Keratinocyte (primary cell): ENCODE results near the gene IGFBP7. TPM values are rescaled to one million over a fixed set of nuclear protein-coding genes. Genes with fewer than 3 reads are reported as not detected.

Source experiments
- DNase-seq: peaks from one replicate; pipeline ENCODE4 v3.0.0-alpha.2; 2011; ENCODE audit warnings: low read depth, missing footprints, low spot score
- FAIRE-seq: peaks from 2 replicates; lab custom pipeline; 2011; peaks lifted over from hg19 to GRCh38; lab: Jason Lieb, UNC
- H2AFZ ChIP-seq: 2 replicates; pipeline ENCODE4 v1.6.0; 2012; ENCODE audit warnings: low read length, control low read depth, inconsistent platforms; ENCODE audit not compliant: control insufficient read depth
- H3K27ac ChIP-seq: 2 replicates; pipeline ENCODE4 v1.5.1; 2011; ENCODE audit warnings: low read length; ENCODE audit not compliant: control insufficient read depth, insufficient read depth
- H3K27me3 ChIP-seq: 3 replicates; pipeline ENCODE4 v1.6.0; 2011; ENCODE audit warnings: low read length; ENCODE audit not compliant: control insufficient read depth, insufficient read depth; ENCODE audit errors: extremely low read depth
- H3K36me3 ChIP-seq, 2 experiments: 2 replicates in 1 of 2; 3 replicates in 1 of 2; pipeline ENCODE4 v1.5.1; 2011; ENCODE audit warnings: low read length in 2 of 2, mild to moderate bottlenecking in 1 of 2; ENCODE audit not compliant: control insufficient read depth in 2 of 2, insufficient read depth in 2 of 2; ENCODE audit errors: extremely low read depth in 1 of 2
- H3K4me1 ChIP-seq: 3 replicates; pipeline ENCODE4 v1.5.1; 2011; ENCODE audit warnings: low read length; ENCODE audit not compliant: control insufficient read depth, insufficient read depth; ENCODE audit errors: extremely low read depth
- H3K4me2 ChIP-seq: 3 replicates; pipeline ENCODE4 v1.6.0; 2011; ENCODE audit warnings: low read depth, low read length; ENCODE audit not compliant: control insufficient read depth, insufficient read depth; ENCODE audit errors: extremely low read depth
- H3K4me3 ChIP-seq, 3 experiments: fragments of 200-600 bp in 1 of 3; sonication (generic) in 1 of 3; 2 replicates in 2 of 3; 3 replicates in 1 of 3; pipeline ENCODE4 v1.5.1; 2011 to 2016; ENCODE audit warnings: low read length in 3 of 3, mild to moderate bottlenecking in 3 of 3, control low read depth in 2 of 3, inconsistent platforms in 1 of 3, low read depth in 1 of 3, mixed read lengths in 1 of 3, mixed run types in 1 of 3, moderate library complexity in 1 of 3; ENCODE audit not compliant: control insufficient read depth in 2 of 3, insufficient read depth in 2 of 3; ENCODE audit errors: extremely low read depth in 1 of 3
- H3K79me2 ChIP-seq: 2 replicates; pipeline ENCODE4 v1.6.0; 2012; ENCODE audit warnings: low read length; ENCODE audit not compliant: control insufficient read depth, insufficient read depth
- H3K9ac ChIP-seq: 3 replicates; pipeline ENCODE4 v1.6.0; 2011; ENCODE audit warnings: low read length; ENCODE audit not compliant: control insufficient read depth, insufficient read depth; ENCODE audit errors: extremely low read depth
- H3K9me1 ChIP-seq: 3 replicates; pipeline ENCODE4 v1.6.0; 2011; ENCODE audit warnings: low read length; ENCODE audit not compliant: control insufficient read depth, insufficient read depth; ENCODE audit errors: extremely low read depth
- H3K9me3 ChIP-seq: 2 replicates; pipeline ENCODE4 v1.5.1; 2012; ENCODE audit warnings: low read depth, low read length; ENCODE audit not compliant: control insufficient read depth
- H4K20me1 ChIP-seq: 3 replicates; pipeline ENCODE4 v1.6.0; 2011; ENCODE audit warnings: low read length; ENCODE audit not compliant: control insufficient read depth, insufficient read depth; ENCODE audit errors: extremely low read depth
- CTCF ChIP-seq, 3 experiments: IDR thresholded peaks in 1 of 3; conservative IDR thresholded peaks in 1 of 3; optimal IDR thresholded peaks in 1 of 3; 2 replicates in 2 of 3; 3 replicates in 1 of 3; pipeline versions ENCODE3 to v1.5.1; 2011; ENCODE audit warnings: low read length in 3 of 3, mild to moderate bottlenecking in 3 of 3, moderate library complexity in 2 of 3, control low read depth in 1 of 3, inconsistent platforms in 1 of 3; ENCODE audit not compliant: insufficient read depth in 2 of 3; ENCODE audit errors: extremely low read depth in 1 of 3
- EZH2 ChIP-seq: IDR thresholded peaks from one replicate; pipeline ENCODE4 v1.6.1; 2012; ENCODE audit warnings: inconsistent platforms, mild to moderate bottlenecking, low read length, moderate library complexity
- dilution Hi-C: fragments of 300-500 bp; cut with MboI; formaldehyde crosslinking; loops from one replicate; pipeline ENCODE4 v1.7.0; 2020; ENCODE audit warnings: low sequenced_read_pairs; ENCODE audit not compliant: extremely low pct_ligation_motif_present
- polyA plus RNA-seq, 5 experiments: library from polyadenylated mRNA; depleted of rRNA in 3 of 5; stranded (reverse) in 3 of 5; stranded (forward) in 1 of 5; unstranded in 1 of 5; fragments of >200 nt; gene quantifications; 1 replicate in 1 of 5; 2 replicates in 3 of 5; 3 replicates in 1 of 5; pipeline versions ENCODE4 v1.2.1 to v1.2.3, GENCODE V29; 2011 to 2012; ENCODE audit warnings: missing spikeins in 2 of 5, low read depth in 1 of 5, low replicate concordance in 1 of 5

The IGFBP7 gene
- polyA plus RNA-seq, 1 donor (not counting 4 experiments of a cell fraction or from before 2014, with no cell fraction given): 413 TPM

- TF ChIP-seq CTCF (optimal IDR thresholded peaks at IDR 0.05 in 1 of 3, IDR thresholded peaks at IDR 0.05 in 1 of 3, conservative IDR thresholded peaks at IDR 0.05 in 1 of 3; ENCODE audit: extremely low read depth in 1 of 3, insufficient read depth in 2 of 3, low read length in 3 of 3) (no peak), EZH2 (no peak)
- H3K27ac ChIP-seq: no peak overlapping the region
- H4K20me1 ChIP-seq: no peaks in the 10 kb centered on the region
- H3K4me1 ChIP-seq: peaks cover 14% of the 10 kb centered on the region
- H3K4me2 ChIP-seq: no peak overlapping the region
- DNase-seq (no peak), FAIRE-seq (no peak)
- no peak overlapping the region for H2AFZ ChIP-seq
- no peak overlapping the region for H3K9ac ChIP-seq
- dilution Hi-C loops: loop anchor here (5.0 kb wide), 1 partner anchor 69 kb away; no protein-coding TSS in a partner anchor
- H3K9me3 ChIP-seq: peaks cover 4% of the 10 kb centered on the region
- H3K27me3 ChIP-seq: no peaks in the 10 kb centered on the region
- no peaks in the 10 kb centered on the region for H3K36me3 ChIP-seq
- no peak overlapping the region for H3K4me3 ChIP-seq
- no peaks in the 10 kb centered on the region for H3K79me2 ChIP-seq
- H3K9me1 ChIP-seq: no peaks in the 10 kb centered on the region
These were observed 12.8 kb upstream of the IGFBP7 start for GRCh38 chr4:57122959-57123358.

- Histone ChIP-seq H2AFZ (peak overlapping the region; percentile 99), H3K27ac (peak overlapping the region; percentile 66), H3K79me2 (no peaks in the 10 kb centered on the region), H3K36me3 (no peaks in the 10 kb centered on the region), H3K4me2 (peak overlapping the region; percentile 86), H3K27me3 (no peaks in the 10 kb centered on the region), H3K9me3 (no peaks in the 10 kb centered on the region), H3K9ac (peak overlapping the region; percentile 64), H3K4me1 (peaks cover 14% of the 10 kb centered on the region), H3K4me3 (peak overlapping the region in 2 of 3 experiments; percentile 43 to 49), H3K9me1 (no peaks in the 10 kb centered on the region), H4K20me1 (no peaks in the 10 kb centered on the region)
- DNase-seq (no peak), FAIRE-seq (peak; percentile 93)
- dilution Hi-C loops: no loop called here
- TF ChIP-seq CTCF (optimal IDR thresholded peaks at IDR 0.05 in 1 of 3, IDR thresholded peaks at IDR 0.05 in 1 of 3, conservative IDR thresholded peaks at IDR 0.05 in 1 of 3; ENCODE audit: extremely low read depth in 1 of 3, insufficient read depth in 2 of 3, low read length in 3 of 3) (no peak), EZH2 (no peak)
These were observed 9.0 kb upstream of the IGFBP7 start for GRCh38 chr4:57119054-57119651.
